Keratinocyte (primary cell): ENCODE measurements around the gene FNDC3B.

Experiments used
- CTCF ChIP-seq, 3 experiments: IDR thresholded peaks in 1 of 3; conservative IDR thresholded peaks in 1 of 3; optimal IDR thresholded peaks in 1 of 3; 2 replicates in 2 of 3; 3 replicates in 1 of 3; pipeline versions ENCODE3 to v1.5.1; 2011; ENCODE audit warnings: low read length in 3 of 3, mild to moderate bottlenecking in 3 of 3, moderate library complexity in 2 of 3, control low read depth in 1 of 3, inconsistent platforms in 1 of 3; ENCODE audit not compliant: insufficient read depth in 2 of 3; ENCODE audit errors: extremely low read depth in 1 of 3
- EZH2 ChIP-seq: IDR thresholded peaks from one replicate; pipeline ENCODE4 v1.6.1; 2012; ENCODE audit warnings: inconsistent platforms, mild to moderate bottlenecking, low read length, moderate library complexity

GRCh38 chr3:172268868-172269267 is 229.5 kb downstream of the FNDC3B start:
- TF ChIP-seq CTCF (optimal IDR thresholded peaks at IDR 0.05 in 1 of 3, IDR thresholded peaks at IDR 0.05 in 1 of 3, conservative IDR thresholded peaks at IDR 0.05 in 1 of 3; ENCODE audit: extremely low read depth in 1 of 3, insufficient read depth in 2 of 3, low read length in 3 of 3) = no peak
- no peak for TF ChIP-seq EZH2
